Transverse colon (tissue), 4 donors: Measurements from ENCODE around the gene SLC39A9. TPM values are rescaled to one million over a fixed set of nuclear protein-coding genes. Genes with fewer than 3 reads are reported as not detected.

Source experiments
- DNase-seq: peaks from one replicate; pipeline ENCODE4 v3.0.0-alpha.2; 2019
- H3K27ac ChIP-seq, 4 donors: fragments of 200-600 bp; sonication (generic); 2 replicates each; pipeline ENCODE4 v1.5.1; 2016 to 2018; ENCODE audit warnings: inconsistent platforms in 4 of 4
- H3K27me3 ChIP-seq: fragments of 200-600 bp; sonication (generic); 2 replicates; pipeline ENCODE4 v1.5.1; 2017; ENCODE audit warnings: inconsistent platforms
- H3K36me3 ChIP-seq, 4 donors: fragments of 200-600 bp; sonication (generic); 2 replicates each; pipeline ENCODE4 v1.5.1; 2017 to 2019; ENCODE audit warnings: inconsistent platforms in 4 of 4
- H3K4me1 ChIP-seq, 4 donors: fragments of 200-600 bp; sonication (generic); 2 replicates each; pipeline ENCODE4 v1.5.1; 2017 to 2020; ENCODE audit warnings: inconsistent platforms in 4 of 4
- H3K4me3 ChIP-seq, 4 donors: fragments of 200-600 bp; sonication (generic); 1 replicate in 1 of 4; 2 replicates in 3 of 4; pipeline versions ENCODE4 v1.5.1 to v1.6.1; 2017 to 2019; ENCODE audit warnings: inconsistent platforms in 4 of 4
- H3K9me3 ChIP-seq, 2 donors: fragments of 200-600 bp; sonication (generic); 2 replicates each; pipeline ENCODE4 v1.5.1; 2017 to 2019; ENCODE audit warnings: inconsistent platforms in 2 of 2
- EP300 ChIP-seq: sonication (generic); formaldehyde crosslinking; IDR thresholded peaks from one replicate; pipeline ENCODE4 v1.6.1; 2017; ENCODE audit warnings: antibody characterized with exemption, low read depth
- POLR2A ChIP-seq: fragments of 450-650 bp; IDR thresholded peaks from one replicate; pipeline ENCODE4 v1.6.1; 2016; ENCODE audit warnings: antibody characterized with exemption, mild to moderate bottlenecking, moderate library complexity
- POLR2AphosphoS5 ChIP-seq, 3 donors: sonication (generic); formaldehyde crosslinking; IDR thresholded peaks; one replicate each; pipeline ENCODE4 v1.6.1; 2016; ENCODE audit warnings: antibody characterized with exemption in 3 of 3
- WGBS, 2 donors: methylation state at CpG; one replicate each; pipeline ENCODE4 v1.1.5; 2018; ENCODE audit warnings: low coverage in 1 of 2; 5-methylcytosine and 5-hydroxymethylcytosine counted together
- in situ Hi-C, 4 donors: fragments of 200-750 bp; cut with MboI; loops; one replicate each; pipeline versions ENCODE4 v1.15.0 to v1.15.1; 2017; ENCODE audit warnings: low sequenced_read_pairs in 3 of 4, low pct_ligation_motif_present in 1 of 4, low pct_unique_long_range_greater_than_20kb in 1 of 4
- intact Hi-C: fragments of 100-400 bp; cut with DNase I; formaldehyde crosslinking; loops from one replicate; pipeline ENCODE4 v1.15.1; 2023; ENCODE audit warnings: low total_unique reads
- total RNA-seq, 4 donors: library from RNA; depleted of rRNA; stranded (reverse); fragments of >200 nt; gene quantifications; one replicate each; pipeline ENCODE4 v1.1.0, GENCODE V29; 2016
- TF ChIP-seq, protein P1 (sequence below), 5 experiments: fragments of 200-600 bp in 3 of 5; fragments of 450-650 bp in 2 of 5; sonication (generic) in 3 of 5; IDR thresholded peaks; 1 replicate in 2 of 5; 2 replicates in 3 of 5; pipeline ENCODE4 v1.5.1; 2016 to 2017; ENCODE audit warnings: antibody characterized with exemption in 5 of 5, inconsistent platforms in 3 of 5, mild to moderate bottlenecking in 2 of 5, moderate library complexity in 1 of 5

Gene SLC39A9
- total RNA-seq, 4 donors from 2014 or later = 24.5 to 103 (median 72.2) TPM

- in situ Hi-C loops (no loop called here), intact Hi-C loops (no loop called here)
- 66 to 85% methylated on average over 3 of the region's 3 CpGs for WGBS, 2 donors
- TF ChIP-seq POLR2AphosphoS5 (IDR thresholded peaks at IDR 0.05) (no peak), EP300 (no peak), POLR2A (no peak)
- TF ChIP-seq, protein P1, sequence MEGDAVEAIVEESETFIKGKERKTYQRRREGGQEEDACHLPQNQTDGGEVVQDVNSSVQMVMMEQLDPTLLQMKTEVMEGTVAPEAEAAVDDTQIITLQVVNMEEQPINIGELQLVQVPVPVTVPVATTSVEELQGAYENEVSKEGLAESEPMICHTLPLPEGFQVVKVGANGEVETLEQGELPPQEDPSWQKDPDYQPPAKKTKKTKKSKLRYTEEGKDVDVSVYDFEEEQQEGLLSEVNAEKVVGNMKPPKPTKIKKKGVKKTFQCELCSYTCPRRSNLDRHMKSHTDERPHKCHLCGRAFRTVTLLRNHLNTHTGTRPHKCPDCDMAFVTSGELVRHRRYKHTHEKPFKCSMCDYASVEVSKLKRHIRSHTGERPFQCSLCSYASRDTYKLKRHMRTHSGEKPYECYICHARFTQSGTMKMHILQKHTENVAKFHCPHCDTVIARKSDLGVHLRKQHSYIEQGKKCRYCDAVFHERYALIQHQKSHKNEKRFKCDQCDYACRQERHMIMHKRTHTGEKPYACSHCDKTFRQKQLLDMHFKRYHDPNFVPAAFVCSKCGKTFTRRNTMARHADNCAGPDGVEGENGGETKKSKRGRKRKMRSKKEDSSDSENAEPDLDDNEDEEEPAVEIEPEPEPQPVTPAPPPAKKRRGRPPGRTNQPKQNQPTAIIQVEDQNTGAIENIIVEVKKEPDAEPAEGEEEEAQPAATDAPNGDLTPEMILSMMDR (IDR thresholded peaks at IDR 0.05) = no peak
- no peak overlapping the region for H3K4me3 ChIP-seq
- no peak overlapping the region for H3K27ac ChIP-seq
- no peaks in the 10 kb centered on the region for H3K9me3 ChIP-seq
- peaks cover 12 to 37% (median 13%) of the 10 kb centered on the region in 4 donors for H3K4me1 ChIP-seq
- no peaks in the 10 kb centered on the region for H3K27me3 ChIP-seq
- no peak for DNase-seq
- peaks cover 0 to 69% (median 26%) of the 10 kb centered on the region in 4 donors for H3K36me3 ChIP-seq
These were observed 6.0 kb upstream of the SLC39A9 start for GRCh38 chr14:69392481-69392880.

DNA sequence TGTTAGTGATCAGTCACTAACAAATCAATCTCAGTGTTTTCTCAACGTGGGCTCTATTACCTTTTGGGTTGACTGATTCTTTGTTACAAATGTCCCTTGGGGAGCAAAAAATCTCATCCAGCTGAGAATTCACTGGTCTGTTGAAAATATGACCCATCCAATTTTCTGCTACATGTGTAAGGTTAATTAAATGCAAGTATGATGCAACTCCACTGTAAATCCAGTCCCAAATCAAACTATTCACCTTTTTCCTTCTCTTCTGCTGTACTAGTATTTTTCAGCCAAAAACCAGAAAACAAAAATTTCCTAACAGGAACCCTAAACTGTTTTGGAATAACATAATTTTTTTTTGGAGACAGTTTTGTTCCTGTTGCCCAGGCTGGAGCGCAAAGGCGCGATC is 2.6 kb upstream of the SLC39A9 start:
- DNase-seq = no peak
- peaks cover 0 to 50% (median 19%) of the 10 kb centered on the region in 4 donors for H3K36me3 ChIP-seq
- 79 to 100% methylated on average over 3 to 4 of the region's 4 CpGs for WGBS, 2 donors
- no peaks in the 10 kb centered on the region for H3K27me3 ChIP-seq
- peaks cover 29 to 53% (median 31%) of the 10 kb centered on the region in 4 donors for H3K4me1 ChIP-seq
- in situ Hi-C loops (no loop called here), intact Hi-C loops (no loop called here)
- no peaks in the 10 kb centered on the region for H3K9me3 ChIP-seq
- no peak overlapping the region for H3K4me3 ChIP-seq
- TF ChIP-seq POLR2AphosphoS5 (IDR thresholded peaks at IDR 0.05) (no peak), POLR2A (no peak)
- TF ChIP-seq, protein P1 (IDR thresholded peaks at IDR 0.05) = no peak
- no peak overlapping the region for H3K27ac ChIP-seq

GRCh38 chr14:69398818-69399210 is 322 bp downstream of the SLC39A9 start:
- H3K36me3 ChIP-seq = peaks cover 0 to 22% (median 8%) of the 10 kb centered on the region in 4 donors
- in situ Hi-C loops (no loop called here), intact Hi-C loops (no loop called here)
- DNase-seq = no peak
- H3K4me1 ChIP-seq = peaks cover 30 to 56% (median 39%) of the 10 kb centered on the region in 4 donors
- TF ChIP-seq, protein P1 (IDR thresholded peaks at IDR 0.05) = no peak
- TF ChIP-seq EP300 (no peak), POLR2A (no peak), POLR2AphosphoS5 (IDR thresholded peaks at IDR 0.05) (no peak)
- H3K9me3 ChIP-seq = no peaks in the 10 kb centered on the region
- no peaks in the 10 kb centered on the region for H3K27me3 ChIP-seq
- peak overlapping the region; percentile 91 to 95 (median 92) for H3K27ac ChIP-seq
- 2% methylated on average over 18 of the region's 18 CpGs; no CpG with 5 or more reads in 1 of the 2 donors for whole genome bisulfite sequencing, 2 donors
- peak overlapping the region; percentile 61 to 87 (median 75) for H3K4me3 ChIP-seq

GRCh38 chr14:69399750-69400149 is 1.3 kb downstream of the SLC39A9 start:
- Histone ChIP-seq H3K9me3 (no peaks in the 10 kb centered on the region), H3K36me3 (peaks cover 0 to 15% (median 3%) of the 10 kb centered on the region in 4 donors), H3K27ac (no peak overlapping the region), H3K4me1 (peaks cover 30 to 53% (median 39%) of the 10 kb centered on the region in 4 donors), H3K27me3 (no peaks in the 10 kb centered on the region), H3K4me3 (peak overlapping the region in 2 of 4 donors; percentile 71 to 87)
- in situ Hi-C loops (no loop called here), intact Hi-C loops (no loop called here)
- 82% methylated on average over 8 of the region's 8 CpGs; no CpG with 5 or more reads in 1 of the 2 donors for WGBS, 2 donors
- TF ChIP-seq, protein P1 (IDR thresholded peaks at IDR 0.05) = no peak
- no peak for TF ChIP-seq EP300
- no peak for TF ChIP-seq POLR2A
- TF ChIP-seq POLR2AphosphoS5 (IDR thresholded peaks at IDR 0.05) = no peak
- no peak for DNase-seq
